HG03060 (cell line): ENCODE data around the gene CACNA2D4.

Experiments
- ATAC-seq: cut with Tn5 transposase; IDR thresholded peaks from one replicate; pipeline ENCODE4 v1.9.1; 2021; ENCODE audit warnings: low read depth, moderate number of reproducible peaks; ENCODE audit not compliant: unreplicated experiment

The CACNA2D4 gene

DNA sequence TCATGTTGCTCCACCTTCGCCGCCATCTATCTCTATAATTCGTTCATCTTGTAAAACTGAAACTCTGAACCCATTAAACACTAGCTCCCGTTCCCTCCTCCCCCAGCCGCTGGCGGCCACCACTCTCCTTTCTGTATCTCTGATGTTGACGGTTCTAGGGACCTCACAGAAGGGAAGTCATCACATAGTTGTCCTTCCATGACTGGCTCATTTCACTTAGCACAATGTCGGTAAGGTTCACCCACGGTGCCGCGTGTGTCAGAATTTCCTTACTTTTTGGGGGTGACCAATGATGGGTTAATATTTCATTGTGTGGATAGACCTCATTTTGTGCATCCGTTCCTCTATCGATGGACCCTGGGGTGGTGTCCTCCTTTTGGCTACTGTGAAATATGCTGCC, 2.0 kb upstream of the CACNA2D4 start:
- ATAC-seq = no peak

DNA sequence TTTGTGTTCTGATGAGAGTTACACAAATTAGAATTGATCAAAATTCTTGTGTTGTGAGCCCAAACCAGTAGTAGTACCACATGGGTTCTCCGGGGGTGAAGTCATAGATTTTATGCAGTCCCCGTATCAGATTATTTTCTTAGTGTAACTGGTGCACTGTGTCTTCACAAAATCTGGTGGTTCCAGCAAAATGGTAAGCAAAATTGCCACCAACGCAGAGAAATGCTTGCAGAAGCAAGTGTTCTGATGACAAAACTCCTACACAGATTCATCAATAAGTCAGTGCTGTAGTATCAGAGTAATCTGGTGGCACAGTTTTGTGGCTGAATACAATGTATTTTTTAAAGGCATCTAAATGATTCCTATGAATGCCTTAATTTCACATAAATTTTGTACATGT, 1.3 kb upstream of the CACNA2D4 start:
- no peak for ATAC-seq

DNA sequence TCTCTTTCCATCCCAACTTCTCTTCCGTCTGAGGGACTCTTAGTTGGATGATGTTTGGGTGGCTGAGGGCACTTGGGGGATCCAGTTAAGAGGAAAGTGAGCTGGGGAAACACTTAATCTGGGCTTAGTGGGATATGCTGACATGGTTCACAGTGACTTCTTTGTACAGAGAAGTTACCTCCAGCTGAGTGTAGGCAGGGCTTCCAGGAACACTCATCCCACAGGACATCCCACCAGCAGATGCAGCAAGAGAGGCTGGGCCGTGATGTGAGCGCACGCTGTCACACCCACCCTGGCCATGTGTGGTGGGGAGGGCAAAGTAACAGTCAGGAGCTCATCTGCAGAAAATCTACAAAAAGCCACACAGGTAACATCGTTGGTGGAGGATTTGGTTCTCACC, 832 bp upstream of the CACNA2D4 start:
- no peak for ATAC-seq

DNA sequence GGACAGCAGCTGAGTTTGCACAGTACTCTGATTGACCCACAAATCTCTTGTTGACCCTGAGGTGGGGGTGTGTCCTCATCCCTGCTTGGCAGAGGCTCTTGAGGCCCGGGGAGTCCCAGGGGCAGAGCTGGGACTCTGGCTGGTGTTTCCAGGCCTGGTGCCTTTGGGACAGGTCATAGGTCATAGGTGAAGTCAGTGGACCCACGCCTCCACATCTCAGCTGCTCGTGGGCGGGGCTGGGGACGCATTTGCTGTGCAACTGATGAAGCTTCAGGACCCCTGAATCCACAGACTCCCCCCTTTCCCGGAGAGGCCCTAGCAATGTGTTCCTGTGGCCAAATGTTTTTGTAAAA, 408 bp upstream of the CACNA2D4 start:
- no peak for ATAC-seq

DNA sequence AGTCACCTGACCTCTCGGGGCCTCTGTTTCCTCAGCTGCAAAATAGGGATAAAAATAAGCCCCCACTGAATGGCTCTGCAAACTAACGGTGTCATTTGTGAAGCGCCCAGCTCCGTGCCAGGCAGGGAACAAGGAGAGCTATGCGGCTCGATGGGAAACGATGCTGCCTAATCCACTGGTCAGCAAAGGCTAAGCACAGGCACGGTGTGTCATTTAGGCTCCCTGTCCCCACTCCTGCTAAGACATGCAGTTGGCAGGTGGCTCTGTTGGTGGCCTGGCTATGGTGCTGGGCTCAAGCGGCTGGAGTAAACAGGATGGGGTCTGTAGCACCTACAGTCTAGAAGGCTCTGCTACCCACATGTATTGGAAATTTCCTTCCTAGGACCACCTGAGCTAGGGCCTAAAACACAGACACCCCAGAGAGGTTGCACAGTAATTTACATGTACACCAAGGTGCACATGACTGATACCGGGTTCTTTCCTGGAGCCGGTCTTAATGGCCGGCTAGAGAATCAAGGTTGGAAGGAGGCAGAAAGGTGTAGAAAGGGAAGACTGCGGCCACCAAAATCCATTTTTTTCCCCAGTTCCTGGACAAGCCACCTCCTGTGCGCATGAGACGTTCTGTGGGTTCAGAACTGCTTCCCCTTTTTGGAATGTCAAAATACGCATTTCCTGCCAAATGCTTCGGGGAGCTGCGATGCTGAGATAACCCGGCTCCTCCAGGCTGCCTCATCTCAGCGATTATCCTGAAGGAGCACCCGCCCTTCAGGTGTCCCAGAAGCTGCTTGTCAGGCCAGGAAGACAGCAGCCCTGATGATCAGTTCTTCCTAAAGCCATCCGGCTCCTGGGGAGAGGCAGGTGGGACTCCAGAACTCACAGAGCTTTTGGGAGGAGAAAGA, 1.0 kb downstream of the CACNA2D4 start:
- no peak for ATAC-seq

DNA sequence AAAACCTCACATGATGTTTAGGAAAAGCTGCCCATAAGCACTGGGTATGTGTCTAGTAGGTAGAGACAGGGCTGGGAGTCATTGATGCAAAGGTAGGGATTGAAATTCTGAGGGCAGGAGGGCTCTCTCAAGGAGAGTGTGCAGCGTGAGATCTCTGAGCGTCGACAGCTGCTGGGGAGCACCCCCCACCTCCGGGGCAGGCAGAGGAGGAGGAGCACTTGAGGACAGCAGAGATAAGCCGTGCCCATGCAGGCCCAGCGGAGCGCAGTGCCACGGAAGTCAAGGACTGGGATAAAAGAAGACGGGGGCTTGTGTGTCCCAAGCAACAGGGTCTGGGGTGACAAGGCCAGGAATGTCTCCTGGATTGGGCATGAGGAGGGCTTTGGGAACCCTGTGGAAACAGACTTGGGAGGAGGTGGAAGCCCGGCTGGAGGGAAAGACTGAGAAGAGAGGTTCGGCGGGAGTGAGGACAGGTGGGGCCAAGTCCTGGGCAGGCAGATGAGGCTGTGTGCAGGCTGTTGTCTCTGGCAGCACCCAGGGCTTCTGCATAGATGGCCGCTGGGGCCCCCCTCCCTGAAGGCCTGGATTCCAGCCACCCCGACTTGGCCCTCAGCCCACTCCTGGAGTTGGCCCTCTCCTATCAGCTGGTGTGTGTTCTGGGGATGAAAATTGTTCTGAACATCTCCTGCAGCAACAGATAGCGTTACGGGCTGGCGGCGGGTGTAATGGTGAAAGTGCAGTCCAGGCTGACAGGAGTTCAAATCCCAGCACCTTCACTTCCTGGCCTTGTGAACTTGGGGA, 1.9 kb downstream of the CACNA2D4 start:
- no peak for ATAC-seq

DNA sequence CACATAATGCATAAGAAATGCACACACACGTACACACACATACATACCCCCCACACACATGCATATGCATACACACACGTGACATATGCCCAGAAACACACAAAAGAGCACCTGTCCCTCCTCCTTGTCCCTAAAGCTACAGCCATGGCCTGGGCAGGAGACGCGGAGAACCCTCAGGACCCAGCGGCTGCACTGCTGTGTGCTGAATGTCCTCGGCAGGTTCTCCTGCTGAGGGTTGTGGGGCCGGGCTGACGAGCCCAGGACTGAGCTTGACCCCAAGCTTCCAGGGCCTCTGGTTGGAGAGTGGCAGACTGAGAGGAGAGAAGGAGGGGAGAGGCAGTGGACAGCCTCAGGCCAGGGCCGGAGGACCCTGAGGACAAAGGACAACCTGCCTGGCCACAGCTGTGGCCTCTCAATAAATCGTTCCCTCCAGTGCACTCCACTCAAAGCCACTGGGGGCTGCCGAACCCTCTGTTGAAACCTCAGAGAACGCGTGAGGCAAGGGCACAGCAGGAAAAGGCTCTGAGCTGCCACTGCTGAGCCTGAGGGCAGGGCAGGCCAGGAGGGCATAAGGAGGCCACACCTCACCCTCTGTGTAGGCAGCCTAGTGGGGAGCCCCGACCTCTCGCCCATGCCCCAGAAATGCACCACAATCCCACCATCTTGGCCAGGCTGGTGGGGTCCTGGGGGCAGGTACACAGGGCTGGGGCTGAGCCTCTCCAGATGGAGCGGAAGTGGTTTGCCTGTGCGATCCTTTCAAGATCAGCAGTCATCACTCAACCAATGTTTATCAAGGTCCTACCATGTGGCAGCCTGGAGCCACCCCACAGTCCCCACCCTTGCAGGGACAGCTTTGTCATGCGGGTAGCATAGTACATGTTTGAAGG, 3.1 kb downstream of the CACNA2D4 start:
- ATAC-seq = no peak

DNA sequence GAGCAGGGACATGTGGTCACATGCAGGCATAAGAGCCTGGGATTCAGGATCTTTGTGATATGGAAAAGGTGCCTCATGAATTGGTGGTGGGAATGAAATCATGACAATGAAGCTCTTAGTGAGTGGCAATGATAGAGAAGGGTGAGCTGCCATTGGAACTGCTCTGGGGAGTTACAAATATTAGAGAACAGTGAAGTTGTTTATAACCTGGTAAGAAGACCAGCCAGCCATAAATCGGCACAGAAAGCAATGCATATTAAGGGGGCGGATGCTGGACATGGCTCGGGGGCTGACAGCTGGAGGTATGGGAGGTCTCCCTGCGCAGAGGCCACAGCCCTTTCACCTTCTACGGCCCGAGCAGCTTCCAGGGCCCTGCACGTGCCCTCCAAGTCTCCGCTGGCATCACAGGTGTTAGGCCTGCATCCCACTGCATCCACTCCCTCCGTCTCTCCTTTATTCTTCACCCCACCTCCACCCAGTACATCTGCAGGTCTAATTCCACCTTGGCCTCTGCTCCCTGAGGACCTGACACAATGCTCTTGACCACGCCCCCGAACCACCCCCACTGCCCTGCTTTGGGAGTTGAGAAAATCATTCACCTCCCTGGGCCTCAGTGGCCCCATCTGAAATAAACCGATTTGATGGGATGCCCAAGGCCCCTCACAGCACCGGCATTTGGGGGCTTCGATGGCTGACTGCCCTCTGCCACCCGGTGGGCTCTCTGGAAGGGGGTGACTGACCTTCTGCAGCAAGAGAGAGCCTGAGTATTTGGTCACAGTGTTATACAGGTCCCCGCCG, 4.1 kb downstream of the CACNA2D4 start:
- no peak for ATAC-seq

DNA sequence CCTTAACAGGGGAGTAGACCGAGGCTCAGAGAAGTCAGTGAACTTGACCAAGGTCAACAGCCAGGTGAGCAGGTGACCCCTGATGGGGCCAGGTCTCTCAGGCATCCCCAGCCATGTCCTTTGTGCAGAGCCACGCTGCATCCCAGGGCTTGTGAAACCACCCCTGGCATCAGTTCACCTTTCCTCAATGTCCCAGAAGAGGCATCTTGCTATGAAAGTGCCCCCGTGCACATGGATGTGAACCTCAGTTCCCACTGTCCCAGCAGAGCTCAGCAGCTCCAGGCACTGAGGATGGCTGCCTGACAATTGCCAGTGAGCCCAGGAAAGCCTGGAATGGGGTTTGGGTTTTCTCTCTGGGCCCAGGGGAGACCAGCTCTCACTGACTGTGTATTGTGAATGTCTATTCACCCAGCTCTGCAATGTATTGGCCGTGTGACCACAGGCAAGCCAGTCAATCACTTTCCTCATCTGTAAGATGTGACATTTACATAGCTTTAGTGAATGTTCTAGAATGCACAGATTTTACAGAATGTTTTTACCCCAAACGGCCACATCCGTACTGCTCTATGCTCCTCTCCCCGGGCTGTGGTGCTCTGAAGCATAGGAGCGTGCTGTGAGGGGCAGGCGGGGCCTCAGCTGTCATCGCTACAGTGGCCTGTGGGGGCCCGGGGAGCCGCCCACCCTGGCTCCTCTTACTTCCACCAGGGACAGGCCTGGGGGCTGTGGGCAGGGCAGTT, 4.9 kb downstream of the CACNA2D4 start:
- no peak for ATAC-seq

DNA sequence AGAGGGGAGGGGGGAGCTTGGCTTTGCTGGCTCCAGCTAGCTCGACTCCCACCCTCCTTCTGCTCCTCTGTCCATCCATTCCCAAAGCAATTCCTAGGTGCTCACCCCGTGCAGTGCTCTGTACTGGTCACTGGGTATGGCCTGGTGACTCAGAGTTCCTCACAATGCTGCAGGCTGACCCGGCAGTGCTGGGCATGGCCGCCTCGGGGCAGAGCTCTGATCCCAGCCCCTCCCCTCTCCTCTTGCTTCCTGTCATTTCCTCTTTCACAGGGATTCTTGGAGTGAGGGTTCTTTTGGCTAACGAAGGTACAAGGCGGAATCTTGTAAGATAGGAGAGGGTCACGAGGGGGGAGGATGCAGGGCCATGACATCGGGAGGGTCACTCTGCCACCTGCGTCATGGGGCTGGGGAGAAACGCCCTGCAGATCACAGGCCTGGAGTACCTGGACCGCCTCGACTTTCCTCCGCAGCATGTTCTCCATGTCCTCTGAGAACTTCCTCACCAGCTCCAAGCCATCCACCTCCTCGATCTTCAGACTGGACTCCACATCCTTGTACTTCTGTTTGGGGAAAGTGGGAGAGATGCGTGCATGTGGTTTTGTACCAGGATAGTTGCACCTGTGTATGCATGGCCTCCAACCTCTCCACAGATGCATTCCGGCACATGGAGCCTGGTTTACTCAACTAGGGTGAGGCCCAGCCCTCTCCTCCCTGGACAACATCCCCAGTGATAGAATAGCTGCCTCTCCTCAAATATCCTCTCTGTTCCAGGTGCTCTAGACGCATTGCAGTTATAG, 5.7 kb downstream of the CACNA2D4 start:
- no peak for ATAC-seq

DNA sequence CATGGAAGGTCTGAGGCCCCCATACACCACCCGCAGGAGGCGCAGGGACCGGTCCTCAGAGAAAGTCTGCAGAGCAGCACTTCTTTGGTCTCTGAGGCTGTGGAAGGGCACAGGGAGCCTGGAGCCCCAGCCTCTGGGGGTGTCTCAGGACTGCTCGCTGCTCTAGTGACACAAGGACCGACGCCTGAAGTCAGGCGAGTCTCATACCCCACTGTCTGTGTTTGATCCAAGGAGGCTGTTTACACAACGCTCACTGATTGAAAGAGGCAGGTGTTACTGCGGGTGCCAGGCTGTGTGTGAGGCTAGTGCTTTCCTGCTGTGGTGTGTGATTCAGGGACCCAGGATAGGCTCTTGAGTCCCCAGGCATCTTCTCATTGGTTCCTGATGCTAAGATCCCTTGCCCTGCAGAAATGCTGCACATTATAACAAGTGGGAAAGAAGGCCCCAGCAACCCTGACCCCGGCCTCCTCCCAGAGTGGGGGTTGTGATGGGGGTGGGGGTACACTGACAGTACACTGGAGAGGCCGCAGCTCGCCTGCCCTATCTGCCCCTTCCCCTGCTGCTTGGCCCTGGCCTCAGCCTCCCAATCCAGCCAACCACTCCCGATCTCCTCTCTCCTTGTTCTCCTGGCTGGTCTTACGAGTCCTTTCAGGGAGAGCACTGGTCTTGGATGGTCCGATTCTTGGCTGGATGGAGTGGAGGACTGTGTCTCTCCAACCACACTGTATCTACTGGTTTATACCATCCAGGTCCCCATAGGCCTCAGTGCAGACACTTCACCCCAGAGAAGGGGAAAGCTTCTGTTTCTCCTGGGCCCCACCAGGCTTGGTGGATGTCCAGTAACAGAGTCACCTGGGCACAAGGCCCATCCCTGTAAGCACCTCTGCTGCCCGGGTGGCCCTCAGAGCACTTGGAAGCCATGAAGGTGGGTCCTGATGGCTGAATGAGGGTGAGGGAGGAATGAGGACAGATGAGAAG, 6.6 kb downstream of the CACNA2D4 start:
- no peak for ATAC-seq

DNA sequence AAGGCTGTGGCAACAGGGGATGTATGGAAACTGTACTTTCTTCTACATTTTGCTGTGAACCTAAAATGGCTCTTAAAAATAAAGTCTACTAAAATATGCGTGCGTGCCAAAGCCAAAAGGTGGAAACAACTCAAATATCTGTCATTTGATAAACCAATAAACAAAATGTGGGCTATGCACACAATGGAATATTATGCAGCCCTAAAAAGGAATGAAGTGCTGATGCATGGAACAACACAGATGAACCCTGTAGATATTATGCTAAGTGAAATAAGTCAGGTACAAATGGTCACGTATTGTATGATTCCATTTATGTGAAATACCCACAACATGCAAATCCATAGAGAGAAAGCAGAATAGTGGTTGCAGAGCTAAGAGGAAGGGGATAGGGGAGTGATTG, 8.0 kb downstream of the CACNA2D4 start:
- ATAC-seq = no peak

DNA sequence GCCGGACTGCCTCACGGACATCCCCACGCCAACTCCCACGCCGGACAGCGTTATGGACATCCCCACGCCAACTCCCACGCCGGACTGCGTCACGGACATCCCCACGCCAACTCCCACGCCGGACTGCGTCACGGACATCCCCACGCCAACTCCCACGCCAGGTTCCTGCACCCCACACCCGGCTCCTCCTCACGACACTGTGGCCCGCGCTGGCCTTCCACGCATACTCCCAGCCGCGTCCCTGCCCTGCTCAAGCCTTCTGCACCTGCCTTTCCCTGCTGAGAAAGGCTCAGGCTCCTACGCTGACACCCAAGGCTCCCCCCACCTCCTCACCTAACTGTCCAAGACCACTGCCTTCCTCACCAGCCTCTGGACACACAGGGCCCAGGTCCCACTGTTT, 9.7 kb downstream of the CACNA2D4 start:
- no peak for ATAC-seq

DNA sequence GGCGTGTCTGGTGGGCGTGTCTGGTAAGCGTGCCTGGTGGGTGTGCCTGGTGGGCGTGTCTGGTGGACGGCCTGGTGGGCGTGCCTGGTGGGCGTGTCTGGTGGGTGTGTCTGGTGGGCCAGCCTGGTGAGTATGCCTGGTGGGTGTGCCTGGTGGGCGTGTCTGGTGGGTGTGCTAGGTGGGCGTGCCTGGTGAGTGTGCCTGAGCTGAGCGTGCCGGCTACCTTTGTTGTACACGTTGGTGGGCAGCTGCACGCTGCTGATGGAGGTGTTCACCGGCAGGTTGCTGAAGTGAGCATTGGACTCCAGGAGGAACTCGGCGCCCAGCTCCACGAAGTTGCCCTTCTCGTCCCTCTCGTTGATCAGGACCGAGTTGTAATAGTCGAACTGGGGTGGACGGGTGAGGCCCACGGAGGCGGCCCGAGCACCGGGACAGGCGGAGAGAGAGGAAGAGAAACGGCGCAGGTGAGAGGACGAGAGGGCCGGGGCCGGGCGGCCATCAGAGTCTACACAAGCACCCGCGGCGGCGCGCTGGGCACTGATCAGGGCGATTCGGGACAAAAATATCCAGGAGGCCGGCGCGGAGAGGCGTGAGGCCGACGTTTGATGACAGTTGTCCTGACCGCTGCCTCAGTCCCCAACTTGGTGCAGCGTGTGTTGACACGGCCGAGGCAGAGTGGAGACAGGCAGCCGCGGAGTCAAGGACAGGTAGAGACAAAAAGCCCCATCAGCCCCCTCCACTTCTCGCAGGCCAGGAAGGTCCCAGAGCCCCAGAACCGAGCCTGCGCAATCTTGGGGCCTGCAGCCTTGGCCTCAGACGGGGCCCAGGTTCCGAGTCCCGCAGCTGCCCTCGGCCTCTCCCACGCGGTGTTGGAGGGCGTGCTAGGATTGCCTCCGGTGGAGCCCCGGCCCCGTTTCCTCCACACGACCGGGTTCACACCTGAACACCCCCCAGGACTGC, 10.5 kb downstream of the CACNA2D4 start:
- ATAC-seq = no peak

DNA sequence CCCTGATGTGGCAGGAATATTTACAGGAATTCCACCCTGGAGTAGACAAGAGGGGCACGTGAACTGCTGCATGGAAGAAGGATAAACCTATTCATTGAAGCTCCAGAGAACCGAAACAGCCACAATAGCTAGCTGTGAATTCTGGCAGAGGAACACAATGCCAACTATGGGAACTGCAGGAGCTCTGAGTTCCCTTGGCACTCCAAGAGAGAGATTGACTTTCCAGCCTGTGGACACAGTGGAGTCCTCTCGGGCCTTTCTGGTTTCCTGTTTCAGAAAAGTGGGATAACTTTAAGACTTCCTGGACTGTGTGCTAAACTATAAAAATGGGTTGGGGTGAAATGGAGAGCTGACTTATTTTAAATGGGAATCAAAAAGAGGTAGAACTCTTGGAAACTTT, 11.9 kb downstream of the CACNA2D4 start:
- no peak for ATAC-seq

DNA sequence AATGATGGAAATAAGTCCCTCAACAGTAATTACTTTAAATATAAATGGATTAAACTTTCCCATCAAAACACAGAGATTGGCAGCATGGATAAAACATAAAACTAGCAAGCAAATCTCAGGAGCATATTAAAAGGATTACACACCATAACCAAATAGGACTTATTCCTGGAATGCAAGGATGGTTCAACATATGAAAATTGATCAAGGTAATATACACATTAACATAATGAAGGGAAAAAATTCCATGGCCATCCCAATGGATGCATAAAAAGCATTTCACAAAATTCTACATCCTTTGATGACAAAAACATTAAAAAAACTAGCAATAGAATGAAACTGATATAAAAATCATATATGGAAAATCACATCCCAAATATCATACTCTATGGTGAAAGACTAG, 13.6 kb downstream of the CACNA2D4 start:
- ATAC-seq = no peak
